ENCODE measurements around the gene AKAP6. TPM values are rescaled to one million over a fixed set of nuclear protein-coding genes. Genes with fewer than 3 reads are reported as not detected.

Gene AKAP6
- total and polyA plus RNA-seq, 2 experiments from 2014 or later, result 0.38 to 0.42 TPM

DNA sequence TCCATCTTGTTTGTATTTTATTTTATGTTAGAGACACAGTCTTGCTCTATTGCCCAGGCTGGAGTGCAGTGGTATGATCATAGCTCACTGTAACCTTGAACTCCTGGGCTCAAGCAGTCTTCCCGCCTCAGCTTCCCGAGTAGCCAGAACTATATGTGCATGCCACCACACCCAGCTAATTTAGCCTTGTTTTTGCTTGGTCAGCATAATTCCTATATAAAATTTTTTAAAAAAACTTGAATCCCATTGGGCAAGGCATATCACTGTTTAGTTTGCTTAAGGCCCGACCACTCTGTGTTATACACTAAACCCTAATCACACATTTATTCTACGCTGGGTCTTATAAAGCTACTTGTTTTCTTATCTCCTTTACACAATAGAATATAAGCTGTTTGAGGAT is 266.4 kb downstream of the AKAP6 start:
- Histone ChIP-seq H2AFZ (no peak overlapping the region), H3K36me3 (ENCODE audit: insufficient read depth) (no peaks in the 10 kb centered on the region), H3K27ac (ENCODE audit: low read depth) (no peak overlapping the region), H3K27me3 (ENCODE audit: insufficient read depth) (no peaks in the 10 kb centered on the region), H3K79me2 (replicated peaks; ENCODE audit: insufficient read depth) (no peaks in the 10 kb centered on the region), H4K20me1 (replicated peaks; ENCODE audit: insufficient read depth) (no peaks in the 10 kb centered on the region), H3K4me1 (ENCODE audit: insufficient read depth) (no peaks in the 10 kb centered on the region), H3K9me2 (ENCODE audit: insufficient read depth) (no peaks in the 10 kb centered on the region), H3K4me2 (no peak overlapping the region), H3K4me3 (no peak overlapping the region), H3F3A (replicated peaks; ENCODE audit: low read depth) (no peaks in the 10 kb centered on the region)
- ATAC-seq (no peak), DNase-seq (ENCODE audit: low spot score) (no peak)
- Mint-ChIP-seq H3K36me3 (ENCODE audit: low read depth) (no peaks in the 10 kb centered on the region), H3K27ac (no peak overlapping the region), H3K27me3 (ENCODE audit: insufficient read depth, low read depth, poor library complexity) (no peaks in the 10 kb centered on the region), H3K4me3 (no peak overlapping the region), H3K4me1 (no peaks in the 10 kb centered on the region), H3K9me3 (no peaks in the 10 kb centered on the region)
- TF ChIP-seq NANOG (IDR thresholded peaks at IDR 0.05; ENCODE audit: borderline replicate concordance) (no peak), POLR2AphosphoS5 (IDR thresholded peaks at IDR 0.05; ENCODE audit: low read depth) (no peak), CREB1 (CRISPR knock-in tag; IDR thresholded peaks at IDR 0.05; ENCODE audit: low read depth) (no peak), CTCF (conservative IDR thresholded peaks at IDR 0.05; ENCODE audit: low read depth in 2 of 2) (no peak), ZNF114 (CRISPR knock-in tag; IDR thresholded peaks at IDR 0.05) (no peak), EZH2 (IDR thresholded peaks at IDR 0.05; ENCODE audit: low read depth, unreplicated experiment) (no peak), ETS1 (IDR thresholded peaks at IDR 0.05) (no peak), STAT1 (IDR thresholded peaks at IDR 0.05; ENCODE audit: unreplicated experiment) (no peak), JUNB (IDR thresholded peaks at IDR 0.05; ENCODE audit: unreplicated experiment) (no peak), EZH2phosphoT487 (IDR thresholded peaks at IDR 0.05; ENCODE audit: unreplicated experiment) (no peak), ZNF331 (CRISPR knock-in tag; IDR thresholded peaks at IDR 0.05; ENCODE audit: low read depth) (no peak)
- TF ChIP-seq, protein P1, sequence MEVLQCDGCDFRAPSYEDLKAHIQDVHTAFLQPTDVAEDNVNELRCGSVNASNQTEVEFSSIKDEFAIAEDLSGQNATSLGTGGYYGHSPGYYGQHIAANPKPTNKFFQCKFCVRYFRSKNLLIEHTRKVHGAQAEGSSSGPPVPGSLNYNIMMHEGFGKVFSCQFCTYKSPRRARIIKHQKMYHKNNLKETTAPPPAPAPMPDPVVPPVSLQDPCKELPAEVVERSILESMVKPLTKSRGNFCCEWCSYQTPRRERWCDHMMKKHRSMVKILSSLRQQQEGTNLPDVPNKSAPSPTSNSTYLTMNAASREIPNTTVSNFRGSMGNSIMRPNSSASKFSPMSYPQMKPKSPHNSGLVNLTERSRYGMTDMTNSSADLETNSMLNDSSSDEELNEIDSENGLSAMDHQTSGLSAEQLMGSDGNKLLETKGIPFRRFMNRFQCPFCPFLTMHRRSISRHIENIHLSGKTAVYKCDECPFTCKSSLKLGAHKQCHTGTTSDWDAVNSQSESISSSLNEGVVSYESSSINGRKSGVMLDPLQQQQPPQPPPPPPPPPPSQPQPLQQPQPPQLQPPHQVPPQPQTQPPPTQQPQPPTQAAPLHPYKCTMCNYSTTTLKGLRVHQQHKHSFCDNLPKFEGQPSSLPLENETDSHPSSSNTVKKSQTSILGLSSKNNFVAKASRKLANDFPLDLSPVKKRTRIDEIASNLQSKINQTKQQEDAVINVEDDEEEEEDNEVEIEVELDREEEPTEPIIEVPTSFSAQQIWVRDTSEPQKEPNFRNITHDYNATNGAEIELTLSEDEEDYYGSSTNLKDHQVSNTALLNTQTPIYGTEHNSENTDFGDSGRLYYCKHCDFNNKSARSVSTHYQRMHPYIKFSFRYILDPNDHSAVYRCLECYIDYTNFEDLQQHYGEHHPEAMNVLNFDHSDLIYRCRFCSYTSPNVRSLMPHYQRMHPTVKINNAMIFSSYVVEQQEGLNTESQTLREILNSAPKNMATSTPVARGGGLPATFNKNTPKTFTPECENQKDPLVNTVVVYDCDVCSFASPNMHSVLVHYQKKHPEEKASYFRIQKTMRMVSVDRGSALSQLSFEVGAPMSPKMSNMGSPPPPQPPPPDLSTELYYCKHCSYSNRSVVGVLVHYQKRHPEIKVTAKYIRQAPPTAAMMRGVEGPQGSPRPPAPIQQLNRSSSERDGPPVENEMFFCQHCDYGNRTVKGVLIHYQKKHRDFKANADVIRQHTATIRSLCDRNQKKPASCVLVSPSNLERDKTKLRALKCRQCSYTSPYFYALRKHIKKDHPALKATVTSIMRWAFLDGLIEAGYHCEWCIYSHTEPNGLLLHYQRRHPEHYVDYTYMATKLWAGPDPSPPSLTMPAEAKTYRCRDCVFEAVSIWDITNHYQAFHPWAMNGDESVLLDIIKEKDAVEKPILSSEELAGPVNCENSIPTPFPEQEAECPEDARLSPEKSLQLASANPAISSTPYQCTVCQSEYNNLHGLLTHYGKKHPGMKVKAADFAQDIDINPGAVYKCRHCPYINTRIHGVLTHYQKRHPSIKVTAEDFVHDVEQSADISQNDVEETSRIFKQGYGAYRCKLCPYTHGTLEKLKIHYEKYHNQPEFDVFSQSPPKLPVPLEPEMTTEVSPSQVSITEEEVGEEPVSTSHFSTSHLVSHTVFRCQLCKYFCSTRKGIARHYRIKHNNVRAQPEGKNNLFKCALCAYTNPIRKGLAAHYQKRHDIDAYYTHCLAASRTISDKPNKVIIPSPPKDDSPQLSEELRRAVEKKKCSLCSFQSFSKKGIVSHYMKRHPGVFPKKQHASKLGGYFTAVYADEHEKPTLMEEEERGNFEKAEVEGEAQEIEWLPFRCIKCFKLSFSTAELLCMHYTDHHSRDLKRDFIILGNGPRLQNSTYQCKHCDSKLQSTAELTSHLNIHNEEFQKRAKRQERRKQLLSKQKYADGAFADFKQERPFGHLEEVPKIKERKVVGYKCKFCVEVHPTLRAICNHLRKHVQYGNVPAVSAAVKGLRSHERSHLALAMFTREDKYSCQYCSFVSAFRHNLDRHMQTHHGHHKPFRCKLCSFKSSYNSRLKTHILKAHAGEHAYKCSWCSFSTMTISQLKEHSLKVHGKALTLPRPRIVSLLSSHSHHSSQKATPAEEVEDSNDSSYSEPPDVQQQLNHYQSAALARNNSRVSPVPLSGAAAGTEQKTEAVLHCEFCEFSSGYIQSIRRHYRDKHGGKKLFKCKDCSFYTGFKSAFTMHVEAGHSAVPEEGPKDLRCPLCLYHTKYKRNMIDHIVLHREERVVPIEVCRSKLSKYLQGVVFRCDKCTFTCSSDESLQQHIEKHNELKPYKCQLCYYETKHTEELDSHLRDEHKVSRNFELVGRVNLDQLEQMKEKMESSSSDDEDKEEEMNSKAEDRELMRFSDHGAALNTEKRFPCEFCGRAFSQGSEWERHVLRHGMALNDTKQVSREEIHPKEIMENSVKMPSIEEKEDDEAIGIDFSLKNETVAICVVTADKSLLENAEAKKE (CRISPR knock-in tag; IDR thresholded peaks at IDR 0.05), result no peak
- TF ChIP-seq, protein P2, sequence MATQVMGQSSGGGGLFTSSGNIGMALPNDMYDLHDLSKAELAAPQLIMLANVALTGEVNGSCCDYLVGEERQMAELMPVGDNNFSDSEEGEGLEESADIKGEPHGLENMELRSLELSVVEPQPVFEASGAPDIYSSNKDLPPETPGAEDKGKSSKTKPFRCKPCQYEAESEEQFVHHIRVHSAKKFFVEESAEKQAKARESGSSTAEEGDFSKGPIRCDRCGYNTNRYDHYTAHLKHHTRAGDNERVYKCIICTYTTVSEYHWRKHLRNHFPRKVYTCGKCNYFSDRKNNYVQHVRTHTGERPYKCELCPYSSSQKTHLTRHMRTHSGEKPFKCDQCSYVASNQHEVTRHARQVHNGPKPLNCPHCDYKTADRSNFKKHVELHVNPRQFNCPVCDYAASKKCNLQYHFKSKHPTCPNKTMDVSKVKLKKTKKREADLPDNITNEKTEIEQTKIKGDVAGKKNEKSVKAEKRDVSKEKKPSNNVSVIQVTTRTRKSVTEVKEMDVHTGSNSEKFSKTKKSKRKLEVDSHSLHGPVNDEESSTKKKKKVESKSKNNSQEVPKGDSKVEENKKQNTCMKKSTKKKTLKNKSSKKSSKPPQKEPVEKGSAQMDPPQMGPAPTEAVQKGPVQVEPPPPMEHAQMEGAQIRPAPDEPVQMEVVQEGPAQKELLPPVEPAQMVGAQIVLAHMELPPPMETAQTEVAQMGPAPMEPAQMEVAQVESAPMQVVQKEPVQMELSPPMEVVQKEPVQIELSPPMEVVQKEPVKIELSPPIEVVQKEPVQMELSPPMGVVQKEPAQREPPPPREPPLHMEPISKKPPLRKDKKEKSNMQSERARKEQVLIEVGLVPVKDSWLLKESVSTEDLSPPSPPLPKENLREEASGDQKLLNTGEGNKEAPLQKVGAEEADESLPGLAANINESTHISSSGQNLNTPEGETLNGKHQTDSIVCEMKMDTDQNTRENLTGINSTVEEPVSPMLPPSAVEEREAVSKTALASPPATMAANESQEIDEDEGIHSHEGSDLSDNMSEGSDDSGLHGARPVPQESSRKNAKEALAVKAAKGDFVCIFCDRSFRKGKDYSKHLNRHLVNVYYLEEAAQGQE (IDR thresholded peaks at IDR 0.05; ENCODE audit: unreplicated experiment), result no peak

Measured in GM23338 (cell line).